Activated effector memory CD4-positive, alpha-beta T cell treated with anti-CD3 and anti-CD28 coated beads, Interleukin-2, amount 50 U/mL, for 16 hours (primary cell): ENCODE measurements around the gene KERA.
"Not testable (repeated sequence)": the region's sequence is repeated elsewhere in the genome, so short reads cannot be mapped to it uniquely, and the experiment has no call there.

Source experiments
- DNase-seq: peaks from one replicate; pipeline ENCODE4 v3.0.0-alpha.2; 2020

The KERA gene, protein sequence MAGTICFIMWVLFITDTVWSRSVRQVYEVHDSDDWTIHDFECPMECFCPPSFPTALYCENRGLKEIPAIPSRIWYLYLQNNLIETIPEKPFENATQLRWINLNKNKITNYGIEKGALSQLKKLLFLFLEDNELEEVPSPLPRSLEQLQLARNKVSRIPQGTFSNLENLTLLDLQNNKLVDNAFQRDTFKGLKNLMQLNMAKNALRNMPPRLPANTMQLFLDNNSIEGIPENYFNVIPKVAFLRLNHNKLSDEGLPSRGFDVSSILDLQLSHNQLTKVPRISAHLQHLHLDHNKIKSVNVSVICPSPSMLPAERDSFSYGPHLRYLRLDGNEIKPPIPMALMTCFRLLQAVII

DNA sequence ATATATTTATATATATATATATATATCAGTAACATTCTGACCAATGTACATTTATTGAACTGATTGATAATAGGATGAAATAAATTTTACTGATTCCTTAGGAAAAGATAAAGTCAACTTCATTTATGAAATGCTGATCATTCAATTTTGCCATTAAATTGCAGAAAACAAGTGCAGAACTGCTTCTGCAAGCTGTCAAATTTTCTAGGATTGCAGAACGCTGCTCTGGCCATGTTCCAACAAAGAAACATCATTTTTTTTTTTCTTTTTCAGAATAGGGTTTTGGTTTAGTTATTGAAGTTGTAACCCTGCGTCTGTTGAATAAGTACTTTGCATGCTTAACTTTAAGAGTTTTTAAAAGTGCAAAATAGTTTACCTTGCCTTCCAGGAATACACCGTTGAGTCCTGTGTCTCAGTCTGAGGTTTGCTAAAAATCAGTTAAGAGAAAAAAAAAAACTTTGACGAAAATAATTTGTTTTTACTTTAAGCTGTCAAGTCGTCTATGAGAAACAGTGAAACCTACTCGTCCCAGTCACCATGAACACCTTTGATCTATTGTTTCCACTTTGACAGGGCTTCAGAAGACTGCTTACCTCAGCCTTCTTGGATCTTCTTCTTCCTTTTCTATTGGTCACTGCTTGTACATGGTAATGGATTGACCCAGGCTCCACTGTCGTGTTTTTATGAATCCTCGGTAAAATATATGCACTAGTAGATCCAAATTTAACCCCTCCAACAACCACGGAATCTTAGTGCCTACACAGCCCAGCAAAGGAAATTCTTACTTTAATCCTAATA, at the start of gene KERA:
Gene KERA, minus strand, starts transcription at position 657 of the 798 bp plus-strand sequence. CDS start 1,743 bp downstream, outside the sequence.
- DNase-seq: no peak

- no peak for DNase-seq
These were observed 48.5 kb upstream of the KERA start for GRCh38 chr12:91106283-91106682.

DNA sequence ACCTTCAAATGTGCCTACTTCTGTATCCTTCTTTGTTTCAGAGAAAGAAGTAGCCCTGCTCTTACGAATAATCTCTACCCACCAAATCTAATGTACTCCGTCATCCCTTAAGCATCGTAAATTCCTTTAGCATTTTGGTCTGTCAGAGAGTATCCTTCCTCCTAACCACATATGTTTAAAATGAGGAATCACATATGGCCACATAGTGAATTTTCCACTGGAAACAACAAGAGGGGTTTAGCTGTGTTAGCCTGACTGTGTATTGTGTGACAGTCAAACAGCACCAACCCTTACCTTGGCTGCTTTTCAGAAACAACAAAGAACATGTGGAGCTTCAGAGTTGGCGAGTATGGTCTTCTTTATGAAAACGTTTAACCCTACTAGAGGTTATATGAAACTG, 48.0 kb upstream of the KERA start:
- DNase-seq: no peak

DNA sequence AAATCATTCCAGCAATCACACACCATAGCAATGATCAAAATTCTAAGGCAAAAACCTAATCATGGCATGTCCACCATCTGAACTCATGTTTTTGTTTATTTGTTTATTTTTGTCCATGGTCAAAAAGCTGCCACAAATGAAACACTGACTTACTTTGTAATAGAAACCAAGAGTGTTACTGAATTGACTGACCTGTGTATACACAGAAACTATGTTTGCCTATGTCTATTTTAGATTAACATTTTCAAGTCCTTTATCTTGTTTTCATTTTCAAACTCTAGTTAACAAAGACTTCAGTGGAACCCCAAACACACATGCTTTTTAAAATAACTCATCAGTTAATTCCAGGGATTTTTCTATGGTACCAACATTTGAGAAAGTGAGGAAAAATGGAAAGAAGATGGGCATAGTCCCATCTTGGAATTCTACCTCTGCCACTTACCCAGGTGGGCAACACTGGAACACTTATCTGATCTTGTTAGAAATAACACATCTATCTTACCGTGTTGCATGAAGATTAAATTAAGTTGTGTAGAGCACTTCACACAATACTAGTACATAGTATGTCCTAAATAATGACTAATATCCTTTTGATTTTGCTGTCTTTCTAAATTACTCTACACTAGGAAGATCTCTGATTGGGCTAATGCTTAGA, 47.1 kb upstream of the KERA start:
- DNase-seq: no peak

- DNase-seq: no peak
These were observed 45.8 kb upstream of the KERA start for GRCh38 chr12:91103624-91104023.

DNA sequence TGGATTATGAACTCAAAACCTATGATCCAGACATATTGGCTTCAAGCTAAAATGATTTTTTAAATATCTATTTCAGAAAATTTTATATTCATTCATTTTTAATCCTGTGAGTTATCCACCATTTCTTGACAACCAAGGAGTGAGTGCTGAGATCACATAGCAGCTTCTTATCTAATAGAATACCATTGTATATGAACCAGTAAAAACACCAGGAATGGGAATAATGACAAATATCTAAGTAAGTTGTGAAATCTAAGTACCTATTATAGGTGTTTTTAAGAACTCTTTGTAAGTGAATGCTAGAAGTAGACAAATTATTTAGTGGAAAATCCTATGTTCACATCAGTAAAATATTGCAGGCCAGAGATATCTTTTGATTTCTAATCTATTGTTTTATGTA, 45.3 kb upstream of the KERA start:
- no peak for DNase-seq

- no peak for DNase-seq
These were observed 43.1 kb upstream of the KERA start for GRCh38 chr12:91100906-91101305.

DNA sequence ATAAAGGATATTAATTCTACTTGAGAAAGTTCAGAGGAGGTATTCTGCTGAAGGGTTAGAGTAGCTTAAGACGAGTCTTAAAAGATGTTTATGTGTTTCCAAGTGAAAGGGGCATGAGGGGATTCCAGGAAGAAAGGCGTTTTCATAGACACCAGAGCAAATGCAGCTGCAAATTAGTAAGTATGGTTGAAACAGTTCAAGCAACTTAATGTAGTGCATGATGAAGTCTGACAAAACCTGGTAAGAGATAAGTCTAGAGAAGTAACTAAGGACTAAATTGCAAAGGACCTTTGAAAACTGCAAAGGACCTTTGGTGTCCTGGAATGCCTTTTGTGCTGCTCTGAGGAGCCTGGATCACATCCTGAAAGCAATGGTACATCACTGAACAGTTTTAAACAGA, 42.0 kb upstream of the KERA start:
- no peak for DNase-seq

- no peak for DNase-seq
These were observed 41.5 kb upstream of the KERA start for GRCh38 chr12:91099341-91099740.

DNA sequence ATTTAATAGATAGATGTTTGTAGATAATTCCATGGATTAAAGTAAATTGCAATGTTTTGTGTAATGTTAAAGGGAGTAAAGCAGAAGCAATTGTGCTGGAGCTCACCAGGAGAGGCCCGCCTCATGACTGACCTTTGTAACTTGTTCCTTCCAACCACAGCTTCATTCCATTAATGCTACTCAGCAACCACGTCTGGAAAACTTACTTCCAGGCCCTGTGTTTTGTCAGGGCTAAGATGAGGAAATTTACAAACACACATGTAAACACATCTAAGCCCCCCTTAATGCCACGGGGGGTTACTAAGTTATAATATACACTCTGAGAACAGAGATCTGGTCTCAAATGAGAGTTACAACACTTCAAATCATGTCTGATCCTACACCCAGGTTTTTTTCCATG, 41.1 kb upstream of the KERA start:
- no peak for DNase-seq

DNA sequence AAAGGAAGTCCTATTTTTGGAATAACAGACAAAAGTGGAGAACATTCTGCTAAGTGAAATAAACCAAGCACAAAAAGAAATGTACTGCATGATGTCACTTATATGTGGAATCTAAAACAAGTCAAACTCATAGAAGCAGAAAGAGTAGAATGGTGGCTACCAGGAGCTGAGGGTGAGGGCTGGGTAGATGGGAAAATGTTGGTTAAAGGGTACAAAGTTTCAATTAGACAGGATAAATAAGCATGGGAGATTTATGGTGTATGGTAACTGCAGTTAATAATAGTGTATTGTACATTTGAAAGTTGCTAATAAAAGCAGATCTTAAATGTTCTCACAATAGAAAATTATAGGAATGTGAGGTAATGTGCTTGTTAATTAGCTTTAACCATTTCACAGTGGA, 40.6 kb upstream of the KERA start:
- DNase-seq: no peak

DNA sequence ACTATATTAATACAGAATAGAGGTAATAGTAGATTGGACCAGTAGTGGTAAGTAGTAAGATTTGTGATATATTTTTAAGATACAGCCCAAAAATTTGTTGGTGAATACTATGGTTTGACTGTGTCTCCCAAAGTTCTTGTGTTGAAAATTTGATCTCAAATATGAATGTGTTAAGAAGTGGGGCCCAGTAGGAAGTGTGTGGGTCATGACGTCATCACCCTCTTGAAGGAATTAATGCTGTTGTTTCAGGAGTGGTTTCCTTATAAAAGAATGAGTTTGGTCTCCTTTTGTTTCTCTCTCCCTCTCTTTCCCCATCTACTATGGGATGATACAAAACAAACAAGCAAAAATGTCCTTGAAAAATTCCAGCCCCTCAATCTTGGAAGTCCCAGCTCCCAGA, 37.1 kb upstream of the KERA start:
- DNase-seq: no peak

DNA sequence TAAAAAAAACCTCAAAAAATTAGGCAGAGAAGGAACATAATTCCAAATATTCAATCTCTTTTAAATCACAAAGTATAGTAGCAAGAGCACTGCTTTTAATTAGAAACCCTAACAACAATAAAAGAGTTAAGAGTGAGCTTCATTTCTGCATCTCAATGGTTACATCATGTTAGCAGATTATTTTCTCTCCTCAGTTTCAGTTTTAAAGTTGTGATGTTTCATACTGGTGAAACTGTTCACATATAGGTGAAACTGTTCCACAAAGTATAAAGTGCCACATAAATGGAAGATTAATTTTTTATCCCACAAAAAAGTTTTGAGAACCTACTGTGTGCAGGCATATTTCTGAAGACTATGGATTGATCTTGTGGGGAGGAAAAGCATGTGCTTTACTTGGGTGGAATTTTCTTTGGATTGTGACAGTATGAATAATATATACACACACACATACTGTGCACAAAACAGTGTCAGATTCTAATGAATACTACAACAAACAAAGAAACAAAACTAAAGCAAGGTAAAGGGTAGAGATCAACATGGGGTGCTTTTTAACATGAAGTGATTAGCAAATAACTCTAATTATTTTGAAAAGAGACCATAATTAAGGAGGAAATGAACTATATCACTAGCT, 36.3 kb upstream of the KERA start:
- no peak for DNase-seq

DNA sequence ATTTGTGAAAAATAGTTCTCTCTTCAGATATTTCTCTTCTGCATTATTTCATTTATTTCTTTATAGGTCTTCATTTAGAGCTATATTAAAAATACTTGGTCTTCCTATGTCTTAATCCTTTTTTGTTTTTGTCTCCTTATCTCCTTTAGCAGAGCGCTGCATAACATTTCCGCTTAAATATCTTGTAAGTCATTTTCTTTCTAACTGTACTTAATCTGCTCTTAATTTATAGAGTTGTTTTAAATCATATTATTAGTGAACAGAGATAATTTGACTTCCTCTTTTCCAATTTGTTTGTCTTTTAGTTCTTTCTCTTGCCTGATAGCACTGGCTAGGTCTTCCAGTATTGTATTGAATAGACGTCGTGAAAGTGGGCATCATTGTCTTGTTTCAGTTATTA, 35.5 kb upstream of the KERA start:
- DNase-seq: no peak

DNA sequence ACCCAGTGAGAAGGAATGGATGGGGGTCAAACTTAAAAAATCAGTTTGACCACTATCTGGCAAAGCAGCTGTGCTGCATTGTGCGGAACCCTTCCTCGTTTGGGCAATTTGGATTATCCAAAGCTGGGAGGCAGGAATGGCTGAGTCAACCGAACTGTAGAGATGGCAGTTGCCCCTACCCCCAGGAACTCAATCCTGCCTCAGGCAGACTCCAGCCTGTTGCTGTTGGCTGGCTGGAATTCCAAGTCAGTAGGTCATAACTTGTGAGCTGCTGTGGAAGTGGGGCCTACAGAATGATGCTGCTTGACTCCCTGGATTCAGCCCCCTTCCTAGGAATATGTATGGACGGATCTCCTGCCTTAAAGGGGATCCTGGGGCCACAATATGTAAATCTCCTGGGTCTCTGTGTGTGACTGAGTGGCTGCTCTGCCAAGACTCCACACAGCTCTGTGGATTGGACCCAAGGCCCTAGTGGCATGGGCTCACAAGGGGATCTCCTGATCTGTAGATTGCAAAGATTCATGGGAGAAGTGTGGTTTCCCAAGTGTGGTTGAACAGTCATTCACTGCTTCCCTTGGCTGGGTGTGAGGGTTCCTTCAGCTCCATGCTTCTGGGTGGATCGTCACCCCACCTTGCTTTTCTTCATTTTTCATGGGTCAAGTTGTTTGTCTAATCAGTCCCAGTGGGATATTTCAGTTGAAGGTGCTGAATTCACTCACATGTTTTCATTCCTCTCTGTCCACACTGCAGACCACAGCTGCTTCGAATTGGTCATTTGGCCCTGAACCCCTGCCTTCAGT, 34.3 kb upstream of the KERA start:
- DNase-seq: no peak

DNA sequence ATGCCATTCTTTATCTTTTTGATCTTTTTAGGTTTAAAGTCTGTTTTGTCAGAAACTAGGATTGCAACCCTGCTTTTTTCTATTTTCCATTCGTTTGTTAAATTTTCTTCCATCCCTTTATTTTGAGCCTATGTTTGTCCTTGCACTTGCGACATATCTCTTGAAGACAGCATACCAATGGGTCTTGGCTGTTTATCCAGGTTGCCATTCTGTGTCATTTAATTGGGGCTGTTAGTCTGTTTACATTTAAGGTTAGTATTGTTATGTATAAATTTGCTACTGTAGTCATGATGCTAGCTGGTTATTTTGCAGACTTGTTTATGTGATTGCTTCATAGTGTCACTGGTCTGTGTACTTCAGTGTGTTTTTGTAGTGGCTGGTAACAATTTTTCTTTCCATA, 32.1 kb upstream of the KERA start:
- not testable (repeated sequence) for DNase-seq

- no peak for DNase-seq
These were observed 22.2 kb upstream of the KERA start for GRCh38 chr12:91080041-91080440.

GRCh38 chr12:91078501-91078900, 20.7 kb upstream of the KERA start:
- no peak for DNase-seq

DNA sequence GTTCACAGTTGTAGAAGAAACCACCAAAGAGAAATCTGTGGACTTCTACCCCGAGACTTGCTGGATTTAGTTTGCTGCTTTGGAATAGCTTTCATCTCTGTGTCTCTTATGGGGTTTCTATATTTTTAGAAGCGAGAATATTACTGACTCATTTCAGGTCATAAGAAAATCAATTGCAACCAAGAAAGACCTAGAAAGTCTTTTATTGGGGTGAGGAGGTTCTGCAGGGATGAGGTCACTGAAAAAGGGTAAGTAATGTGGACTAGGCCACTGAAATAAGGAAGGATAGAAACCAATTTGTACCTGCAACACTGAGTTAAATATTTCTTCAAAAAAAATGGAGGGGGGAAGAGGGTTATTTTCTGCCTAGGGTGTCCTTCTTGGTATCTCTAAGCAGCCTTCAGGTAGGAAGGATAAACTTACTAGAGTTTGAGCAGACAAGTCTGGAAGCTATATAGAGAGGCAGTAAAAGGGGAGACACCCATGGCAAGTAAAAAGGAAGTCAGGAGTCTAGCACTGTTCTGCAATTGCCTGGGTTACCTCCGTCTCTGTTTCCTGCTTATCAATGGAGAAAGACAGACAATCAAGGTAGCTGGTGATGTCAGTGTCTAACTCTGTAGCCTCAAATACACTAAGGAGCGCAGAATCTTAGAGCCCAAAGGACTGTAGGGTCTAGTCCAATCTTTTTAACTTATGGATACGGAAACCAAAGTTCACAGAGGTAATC, 19.6 kb upstream of the KERA start:
- DNase-seq: no peak

GRCh38 chr12:91074851-91075250, 17.0 kb upstream of the KERA start:
- no peak for DNase-seq

- no peak for DNase-seq
These were observed 16.4 kb upstream of the KERA start for GRCh38 chr12:91074154-91074709.

DNA sequence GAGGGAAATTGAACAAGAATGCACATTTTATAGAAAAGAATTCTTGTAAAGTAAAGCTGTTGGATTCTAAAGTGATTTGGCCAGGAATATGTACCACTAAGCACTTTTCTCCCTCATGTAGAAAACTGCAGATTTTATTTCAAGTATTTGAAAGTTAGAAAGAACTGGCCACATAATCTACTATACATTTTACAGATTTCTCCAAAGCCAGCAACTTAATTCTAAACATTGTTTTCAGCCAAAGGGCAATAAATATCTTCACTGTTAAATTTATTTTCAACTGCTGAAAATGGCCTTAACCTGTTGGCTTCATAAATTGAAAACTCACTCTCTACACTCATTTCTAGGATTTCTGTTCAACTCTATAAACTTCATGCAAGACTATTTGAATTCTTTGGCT, 15.6 kb upstream of the KERA start:
- no peak for DNase-seq
